ENCODE data around the gene IMPG2.

IMPG2 gene

DNA sequence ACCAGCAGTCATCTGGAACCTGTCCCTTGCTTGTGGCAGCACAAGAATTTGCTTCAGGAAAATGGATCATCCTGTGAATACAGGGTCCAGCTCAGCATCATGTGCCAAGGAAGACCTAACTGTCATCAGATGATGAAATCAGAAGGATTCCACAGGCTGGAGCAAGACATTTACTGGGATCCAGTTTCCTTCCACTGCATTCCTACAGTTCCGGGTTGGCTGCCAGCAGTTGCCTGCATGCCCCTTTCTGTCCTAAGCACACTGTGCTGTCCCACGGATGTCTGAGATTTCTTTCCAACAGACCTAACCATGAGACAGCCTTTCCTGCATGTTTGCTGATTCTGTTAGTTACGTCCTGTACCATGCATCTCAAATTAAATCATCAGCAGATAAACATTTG, 140.7 kb downstream of the IMPG2 start:
- DNase-seq = no peak

GRCh38 chr3:101177577-101177976, 142.8 kb downstream of the IMPG2 start:
- DNase-seq = no peak

All from GDM1 (cell line).